K562 (cell line): ENCODE data around the gene MSH2. TPM values are rescaled to one million over a fixed set of nuclear protein-coding genes. Genes with fewer than 3 reads are reported as not detected.

Experiments used
- ATAC-seq: fragments of 200-7000 bp; cut with Tn5 transposase; 3 replicates; pipeline ENCODE4 v1.9.1; 2020; ENCODE audit warnings: moderate library complexity
- BruUV-seq: library from RNA; stranded (reverse); fragments of 400-500 nt; replicated peaks from 2 replicates; lab custom pipeline; 2021; lab: Mats Ljungman, UMichigan
- CTCF ChIA-PET: fragments of 300-600 bp; formaldehyde crosslinking; extraction: SDS; loops from one replicate; lab custom pipeline; 2021; ENCODE audit warnings: low intra/inter-chr PET ratio; lab: Yijun Ruan, JAX
- POLR2A ChIA-PET: fragments of 300-600, 350-650 bp; sonication (Branson Sonifier 250); formaldehyde crosslinking; extraction: SDS; loops from one replicate; lab custom pipeline; 2021; ENCODE audit warnings: antibody characterized with exemption, inconsistent platforms; lab: Yijun Ruan, JAX
- DNase-seq, 4 experiments: peaks; one replicate each; pipeline versions ENCODE4 v3.0.0 to v3.0.0-alpha.2; 2011 to 2018; ENCODE audit warnings: low spot score in 3 of 4, mixed read lengths in 3 of 4; ENCODE audit errors: extremely low read depth in 1 of 4
- FAIRE-seq: peaks from 2 replicates; lab custom pipeline; 2011; peaks lifted over from hg19 to GRCh38; lab: Jason Lieb, UNC
- H2AFZ ChIP-seq: 2 replicates; pipeline ENCODE4 v1.6.0; 2011; ENCODE audit warnings: low read depth, low read length, control low read depth, inconsistent platforms
- H3K27ac ChIP-seq: fragments of 200-600 bp; 3 replicates; pipeline ENCODE4 v1.8.0; 2011; ENCODE audit warnings: low read depth, mild to moderate bottlenecking, control low read depth, inconsistent platforms, low read length, moderate library complexity, mixed read lengths; ENCODE audit errors: extremely low read depth
- H3K27me3 ChIP-seq, 2 experiments: fragments of 300-600 bp in 1 of 2; 2 replicates in 1 of 2; 3 replicates in 1 of 2; pipeline versions ENCODE4 v1.6.0 to v1.8.0; 2011; ENCODE audit warnings: inconsistent platforms in 2 of 2, low read length in 2 of 2, mild to moderate bottlenecking in 1 of 2, mixed read lengths in 1 of 2, moderate library complexity in 1 of 2; ENCODE audit not compliant: control insufficient read depth in 2 of 2, insufficient read depth in 2 of 2
- H3K36me3 ChIP-seq: fragments of 300-600 bp; 3 replicates; pipeline ENCODE4 v1.8.0; 2011; ENCODE audit warnings: mild to moderate bottlenecking, low read length, inconsistent platforms; ENCODE audit not compliant: control insufficient read depth, insufficient read depth
- H3K4me1 ChIP-seq, 2 experiments: fragments of 200-600 bp in 1 of 2; replicated peaks in 1 of 2; 2 replicates in 1 of 2; 3 replicates in 1 of 2; pipeline versions ENCODE4 v1.5.1 to v1.8.0; 2011; ENCODE audit warnings: inconsistent platforms in 2 of 2, low read length in 2 of 2, mild to moderate bottlenecking in 1 of 2, mixed read lengths in 1 of 2, moderate library complexity in 1 of 2; ENCODE audit not compliant: control insufficient read depth in 2 of 2, insufficient read depth in 2 of 2
- H3K4me2 ChIP-seq: 2 replicates; pipeline ENCODE4 v1.6.1; 2011; ENCODE audit warnings: low read length, control low read depth, inconsistent platforms, mixed read lengths; ENCODE audit not compliant: insufficient read depth
- H3K4me3 ChIP-seq: fragments of 200-600 bp; sonication (generic), shearing (Covaris generic); 2 replicates; pipeline ENCODE4 v1.5.1; 2016; ENCODE audit warnings: control low read depth, inconsistent platforms
- H3K79me2 ChIP-seq: fragments of 200-600 bp; 3 replicates; pipeline ENCODE4 v1.8.0; 2011; ENCODE audit warnings: low read length, inconsistent platforms; ENCODE audit not compliant: control insufficient read depth, insufficient read depth
- H3K9ac ChIP-seq, 2 experiments: 2 replicates each; pipeline versions ENCODE4 v1.6.0 to v1.6.1; 2011; ENCODE audit warnings: low read depth in 2 of 2, low read length in 2 of 2, control low read depth in 1 of 2, inconsistent platforms in 1 of 2, mild to moderate bottlenecking in 1 of 2, mixed read lengths in 1 of 2; ENCODE audit not compliant: insufficient read depth in 1 of 2
- H3K9me1 ChIP-seq: one replicate; pipeline ENCODE4 v1.6.0; 2011; ENCODE audit warnings: inconsistent platforms, mild to moderate bottlenecking, low read length, moderate library complexity; ENCODE audit not compliant: control insufficient read depth, insufficient read depth
- H3K9me3 ChIP-seq: replicated peaks from 2 replicates; pipeline ENCODE4 v1.5.1; 2011; ENCODE audit warnings: low read depth, low read length, inconsistent platforms; ENCODE audit not compliant: control insufficient read depth, insufficient read depth
- H4K20me1 ChIP-seq: replicated peaks from 2 replicates; pipeline ENCODE4 v1.6.1; 2011; ENCODE audit warnings: low read length, inconsistent platforms, mixed read lengths; ENCODE audit not compliant: control insufficient read depth, insufficient read depth
- EP400 ChIP-seq: fragments of 450-650 bp; IDR thresholded peaks from 2 replicates; pipeline ENCODE4 v1.6.1; 2017; ENCODE audit warnings: antibody characterized with exemption, mild to moderate bottlenecking, moderate library complexity
- HNRNPK ChIP-seq: fragments of 200-400 bp; formaldehyde crosslinking; IDR thresholded peaks from one replicate; pipeline ENCODE4 v1.6.1; 2018; ENCODE audit warnings: mild to moderate bottlenecking, low read depth, low read length; ENCODE audit not compliant: poor library complexity, severe bottlenecking
- ID3 ChIP-seq, 2 experiments: fragments of 250-450 bp in 1 of 2; fragments of 450-650 bp in 1 of 2; sonication (Bioruptor Pico) in 1 of 2; IDR thresholded peaks; 2 replicates each; pipeline versions ENCODE4 v1.6.1 to v1.8.0; 2016 to 2021; ENCODE audit warnings: mild to moderate bottlenecking in 2 of 2, moderate library complexity in 2 of 2, missing compliant biosample characterization in 1 of 2, missing genetic modification characterization in 1 of 2
- IRF1 ChIP-seq: sonication (generic); formaldehyde crosslinking; IDR thresholded peaks from 2 replicates; pipeline ENCODE4 v1.8.0; 2022; ENCODE audit warnings: missing genetic modification reagents, mild to moderate bottlenecking, borderline replicate concordance
- RFX5 ChIP-seq: IDR thresholded peaks from 2 replicates; pipeline ENCODE4 v1.6.1; 2011; ENCODE audit warnings: low read depth, mild to moderate bottlenecking, improper control_type of control experiment, low read length
- TAF7 ChIP-seq: fragments of 450-650 bp; IDR thresholded peaks from 2 replicates; pipeline ENCODE4 v1.6.1; 2016; ENCODE audit warnings: missing genetic modification characterization, missing compliant biosample characterization
- TAL1 ChIP-seq: fragments of 450-650 bp; IDR thresholded peaks from 2 replicates; pipeline ENCODE4 v1.6.1; 2016; ENCODE audit warnings: mild to moderate bottlenecking
- ZNF175 ChIP-seq: fragments of 200-800 bp; sonication (Bioruptor generic); IDR thresholded peaks from 2 replicates; pipeline ENCODE4 v1.6.1; 2016; ENCODE audit warnings: low read depth, mild to moderate bottlenecking, missing genetic modification characterization, missing compliant biosample characterization
- WGBS: fragments of 100-300 bp; shearing (Covaris generic); methylation state at CpG from one replicate; pipeline ENCODE4 v1.1.6; 2016; ENCODE audit warnings: low coverage, mixed read lengths; ENCODE audit not compliant: insufficient coverage; ENCODE audit errors: missing lambda C conversion rate; 5-methylcytosine and 5-hydroxymethylcytosine counted together
- in situ Hi-C: fragments of 300-500 bp; cut with MboI; formaldehyde crosslinking; loops from 4 replicates; pipeline ENCODE4 v1.15.0; 2018; ENCODE audit warnings: inconsistent platforms, mixed read lengths
- intact Hi-C: fragments of 100-400 bp; cut with micrococcal nuclease; formaldehyde crosslinking; loops from 2 replicates; pipeline ENCODE4 v1.14.2; 2022
- polyA plus RNA-seq, 8 experiments: library from polyadenylated mRNA; depleted of rRNA in 4 of 8; stranded (reverse) in 5 of 8; unstranded in 3 of 8; fragments of >200 nt; fragmentation: Nextera tagmentation in 2 of 8; fragmentation: Illumina TruSeq in 1 of 8; extraction: Ambion mirVana in 2 of 8; extraction: Trizol in 1 of 8; gene quantifications; 2 replicates each; pipeline versions ENCODE4 v1.2.1 to v1.2.3, GENCODE V29; 2011 to 2014; ENCODE audit warnings: inconsistent platforms in 1 of 8, missing spikeins in 1 of 8
- total RNA-seq, 7 experiments: library from RNA; depleted of rRNA in 6 of 7; stranded (reverse); fragments of >200 nt in 6 of 7; fragmentation: Illumina TruSeq in 2 of 7; extraction: Trizol in 2 of 7; gene quantifications; 2 replicates each; pipeline versions ENCODE4 v1.2.1 to v1.2.3, GENCODE V29; 2011 to 2021; ENCODE audit warnings: low replicate concordance in 1 of 7
- TF ChIP-seq, protein P1 (sequence below): fragments of 450-650 bp; formaldehyde crosslinking; IDR thresholded peaks from 2 replicates; pipeline ENCODE4 v1.4.0; 2022; ENCODE audit warnings: missing genetic modification characterization

Gene MSH2
- total and polyA plus RNA-seq, 9 of the 15 experiments (the other 6 are each of a cell fraction or from before 2014, with no cell fraction given), result 51.8 to 139 (median 113) TPM

- no TSS peak for BruUV-seq
- no peak overlapping the region; a peak in 1 of 4 replicates for H3K9ac ChIP-seq
- H3K4me2 ChIP-seq, result no peak overlapping the region
- H3K9me3 ChIP-seq, result no peaks in the 10 kb centered on the region
- ChIA-PET POLR2A (no interaction called here), CTCF (no interaction called here)
- TF ChIP-seq TAL1, result no peak
- no peak for TF ChIP-seq RFX5
- TF ChIP-seq EP400, result no peak
- TF ChIP-seq ID3 (CRISPR knock-in tag; IDR thresholded peaks at IDR 0.05), result no peak
- TF ChIP-seq ID3 (tag; IDR thresholded peaks at IDR 0.05), result no peak
- no peak for TF ChIP-seq TAF7 (tag)
- 0 out of 2 replicates have a peak, but pooled peaks have one; percentile 13 for TF ChIP-seq ZNF175 (CRISPR knock-in tag)
- TF ChIP-seq, protein P1, sequence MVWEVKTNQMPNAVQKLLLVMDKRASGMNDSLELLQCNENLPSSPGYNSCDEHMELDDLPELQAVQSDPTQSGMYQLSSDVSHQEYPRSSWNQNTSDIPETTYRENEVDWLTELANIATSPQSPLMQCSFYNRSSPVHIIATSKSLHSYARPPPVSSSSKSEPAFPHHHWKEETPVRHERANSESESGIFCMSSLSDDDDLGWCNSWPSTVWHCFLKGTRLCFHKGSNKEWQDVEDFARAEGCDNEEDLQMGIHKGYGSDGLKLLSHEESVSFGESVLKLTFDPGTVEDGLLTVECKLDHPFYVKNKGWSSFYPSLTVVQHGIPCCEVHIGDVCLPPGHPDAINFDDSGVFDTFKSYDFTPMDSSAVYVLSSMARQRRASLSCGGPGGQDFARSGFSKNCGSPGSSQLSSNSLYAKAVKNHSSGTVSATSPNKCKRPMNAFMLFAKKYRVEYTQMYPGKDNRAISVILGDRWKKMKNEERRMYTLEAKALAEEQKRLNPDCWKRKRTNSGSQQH, result no peak
- TF ChIP-seq IRF1 (CRISPR knock-in tag), result no peak
- TF ChIP-seq HNRNPK, result no peak
- no peaks in the 10 kb centered on the region for H3K79me2 ChIP-seq
- no peaks in the 10 kb centered on the region for H4K20me1 ChIP-seq
- in situ Hi-C loops (no loop called here), intact Hi-C loops (no loop called here)
- ATAC-seq (no peak), FAIRE-seq (no peak), DNase-seq (no peak)
- H3K4me1 ChIP-seq, result peaks cover 6 to 12% of the 10 kb centered on the region in 2 experiments
- H2AFZ ChIP-seq, result 0 out of 2 replicates have a peak overlapping the region, but pooled peaks have one; percentile 9
- H3K27ac ChIP-seq, result no peak overlapping the region
- H3K9me1 ChIP-seq, result no peaks in the 10 kb centered on the region
- WGBS, result 68% methylated on average over 9 of the region's 9 CpGs
- no peak overlapping the region for H3K4me3 ChIP-seq
- no peaks in the 10 kb centered on the region for H3K36me3 ChIP-seq
- H3K27me3 ChIP-seq, result peaks cover 2 to 33% of the 10 kb centered on the region in 2 experiments; a peak in 4 of 5 replicates
These were observed 116.2 kb downstream of the MSH2 start for GRCh38 chr2:47519147-47519537.
